Endometrial microvascular endothelial cells (primary cell): ENCODE results near the gene DNAJA3. TPM values are rescaled to one million over a fixed set of nuclear protein-coding genes. Genes with fewer than 3 reads are reported as not detected.

Experiments
- in situ Hi-C: cut with HindIII; loops from 2 replicates; pipeline ENCODE4 v1.10.0; 2017; ENCODE audit warnings: low sequenced_read_pairs, low pct_unique_long_range_greater_than_20kb; ENCODE audit errors: inconsistent ontology term
- total RNA-seq: library from RNA; depleted of rRNA; stranded (reverse); fragments of >200 nt; gene quantifications from one replicate; pipeline ENCODE4 v1.2.3, GENCODE V29; 2015; ENCODE audit errors: inconsistent ontology term

DNAJA3 gene
- 48.5 TPM for total RNA-seq

DNA sequence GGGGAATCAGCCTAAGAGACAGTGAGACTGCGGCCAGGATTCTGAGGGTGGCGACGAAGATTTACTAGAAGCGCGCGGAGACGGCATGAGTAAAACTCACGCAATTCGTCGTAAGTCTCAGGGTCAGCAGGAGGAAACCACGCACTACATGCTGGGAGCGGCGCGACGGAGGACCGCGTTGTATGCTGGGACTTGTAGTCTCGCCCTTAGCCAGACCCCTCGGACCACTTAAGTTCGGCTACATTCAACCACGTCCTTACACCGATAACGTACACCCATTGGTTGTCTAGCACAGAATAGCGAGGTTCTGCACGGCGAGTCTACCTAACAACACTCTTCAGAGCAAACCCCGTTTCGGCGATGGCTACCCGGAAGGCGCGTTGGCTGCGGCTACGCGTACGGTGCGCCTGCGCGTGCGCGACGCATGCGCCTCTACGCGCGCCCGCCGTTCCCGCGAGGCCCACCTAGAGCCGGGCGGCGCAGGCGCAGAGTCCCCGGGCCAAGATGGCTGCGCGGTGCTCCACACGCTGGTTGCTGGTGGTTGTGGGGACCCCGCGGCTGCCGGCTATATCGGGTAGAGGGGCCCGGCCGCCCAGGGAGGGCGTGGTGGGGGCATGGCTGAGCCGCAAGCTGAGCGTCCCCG lies at the start of gene DNAJA3:
Gene DNAJA3, plus strand, starts transcription at position 491 of the 643 bp plus-strand sequence. Its CDS starts 14 bp downstream, at position 505.
- in situ Hi-C loops: no loop called here

DNA sequence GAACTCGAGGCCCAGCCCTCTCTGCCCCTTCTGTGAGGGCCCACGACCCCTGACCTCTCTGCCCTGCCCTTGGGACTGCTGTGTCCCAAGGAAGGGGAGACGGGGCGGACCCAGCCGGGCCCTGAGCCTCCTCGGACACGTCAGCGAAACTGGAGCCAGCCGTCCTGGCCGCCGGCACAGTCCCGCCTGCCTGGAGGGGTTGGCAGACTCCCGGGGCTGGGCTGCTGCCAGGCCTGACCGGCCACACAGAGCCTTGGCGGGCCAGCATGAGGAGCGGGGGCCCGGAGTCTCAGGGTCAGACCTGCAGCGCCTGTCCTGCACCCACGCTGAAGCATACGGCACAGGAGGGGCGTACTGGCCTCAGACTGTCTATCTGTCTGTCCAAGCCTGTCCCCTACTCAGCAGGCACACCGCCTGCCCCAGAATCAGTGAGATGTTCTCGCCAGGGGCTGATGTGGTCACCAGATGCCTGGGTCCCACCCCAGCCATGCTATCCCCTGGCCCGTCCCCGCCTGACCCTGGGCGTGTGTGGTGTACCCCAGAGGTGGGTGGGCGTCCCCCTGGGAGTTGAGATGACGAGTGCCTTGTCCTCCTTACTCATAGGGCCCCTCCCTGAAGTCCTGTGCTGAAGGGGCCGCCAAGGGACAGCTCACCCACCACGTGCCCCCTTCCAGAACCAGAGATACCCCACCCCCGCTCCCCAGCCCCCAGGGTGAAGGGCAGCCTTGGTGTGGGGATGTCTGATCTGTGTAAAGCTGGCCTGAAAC lies 49.4 kb upstream of the DNAJA3 start:
- in situ Hi-C loops: no loop called here

DNA sequence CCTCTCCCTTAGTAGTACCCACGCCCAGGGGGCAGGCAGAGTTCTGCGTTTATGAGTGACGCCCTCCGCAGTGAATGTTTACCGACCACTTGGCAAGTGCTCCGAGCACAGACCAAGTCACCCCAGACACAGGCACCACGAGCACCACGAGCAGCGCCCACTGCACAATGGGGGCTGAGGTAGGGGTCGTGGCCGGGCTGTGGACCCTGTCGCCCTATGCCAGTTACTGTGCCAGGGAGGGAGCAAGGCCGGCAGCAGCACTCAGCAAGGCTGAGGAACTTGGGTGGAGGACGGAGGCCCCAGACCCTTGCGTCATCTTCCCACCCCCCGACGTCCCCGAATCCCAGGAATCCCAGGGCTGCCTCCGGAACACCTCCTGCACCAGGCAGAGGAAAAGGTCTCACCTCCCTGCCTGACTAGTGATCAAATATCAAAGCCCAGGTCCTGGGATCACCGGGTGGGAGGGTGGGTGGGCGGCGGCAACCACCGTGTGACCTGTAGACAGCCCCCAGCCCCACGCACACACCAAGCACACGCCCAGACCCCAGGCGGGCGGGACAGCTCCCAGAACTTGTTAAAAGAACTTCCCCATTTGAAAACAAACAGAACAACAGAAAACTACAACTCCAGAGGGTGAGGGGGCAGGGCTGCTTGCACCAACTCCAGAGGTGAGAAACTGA lies 48.6 kb upstream of the DNAJA3 start:
- in situ Hi-C loops: no loop called here

DNA sequence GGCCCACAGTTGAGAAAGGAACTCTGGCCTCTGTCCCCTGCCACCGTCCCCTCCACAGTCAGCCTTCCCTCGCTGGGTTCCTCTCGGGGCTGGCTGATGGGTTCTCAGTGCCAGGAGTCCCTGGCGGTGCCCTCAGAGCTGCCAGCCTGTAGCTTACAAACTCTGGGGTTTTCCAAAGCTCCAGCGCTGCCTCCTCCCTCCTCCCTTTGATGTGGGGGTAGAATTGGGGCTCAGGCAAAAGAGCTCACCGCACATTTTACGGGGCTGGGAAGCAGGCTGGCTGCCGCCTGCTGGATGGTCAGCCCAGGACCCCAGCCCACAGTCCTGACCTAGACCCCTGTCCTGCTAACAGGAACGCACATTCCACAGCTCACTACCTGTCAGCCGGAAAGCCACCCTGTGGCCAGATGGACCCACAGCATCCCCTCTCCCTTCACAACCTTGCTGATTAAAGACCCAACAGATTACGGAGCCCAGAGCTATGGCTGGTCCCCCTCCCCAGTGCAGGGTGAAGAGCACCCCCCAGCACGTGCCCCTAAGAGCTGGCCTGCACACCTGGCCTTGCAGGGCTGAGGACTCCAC lies 48.0 kb upstream of the DNAJA3 start:
- in situ Hi-C loops: no loop called here

DNA sequence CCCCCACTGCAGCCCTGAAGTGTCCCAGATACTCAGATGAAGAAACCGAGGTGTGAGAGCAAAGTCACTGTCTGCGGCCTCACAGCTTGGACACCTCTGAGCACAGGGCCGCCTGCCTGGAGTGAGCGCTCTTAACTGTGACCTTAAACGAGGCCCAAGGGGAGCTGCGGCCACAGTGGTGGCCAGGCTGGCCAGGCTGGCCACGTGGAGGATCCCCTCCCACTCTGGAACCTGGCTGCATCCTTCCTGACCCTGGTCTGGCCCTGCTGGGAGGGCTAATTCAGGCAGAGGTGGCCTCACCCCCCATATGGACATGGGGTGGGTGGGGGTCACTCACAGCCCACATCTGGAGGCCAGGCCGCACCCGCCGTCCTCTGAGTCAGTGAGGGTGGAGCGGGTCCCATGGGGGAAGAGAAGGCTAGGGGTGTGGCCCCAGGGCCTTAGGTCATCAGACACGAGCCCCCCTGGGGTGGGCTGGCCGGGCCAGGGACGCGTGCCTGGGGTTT lies 47.5 kb upstream of the DNAJA3 start:
- in situ Hi-C loops: no loop called here

DNA sequence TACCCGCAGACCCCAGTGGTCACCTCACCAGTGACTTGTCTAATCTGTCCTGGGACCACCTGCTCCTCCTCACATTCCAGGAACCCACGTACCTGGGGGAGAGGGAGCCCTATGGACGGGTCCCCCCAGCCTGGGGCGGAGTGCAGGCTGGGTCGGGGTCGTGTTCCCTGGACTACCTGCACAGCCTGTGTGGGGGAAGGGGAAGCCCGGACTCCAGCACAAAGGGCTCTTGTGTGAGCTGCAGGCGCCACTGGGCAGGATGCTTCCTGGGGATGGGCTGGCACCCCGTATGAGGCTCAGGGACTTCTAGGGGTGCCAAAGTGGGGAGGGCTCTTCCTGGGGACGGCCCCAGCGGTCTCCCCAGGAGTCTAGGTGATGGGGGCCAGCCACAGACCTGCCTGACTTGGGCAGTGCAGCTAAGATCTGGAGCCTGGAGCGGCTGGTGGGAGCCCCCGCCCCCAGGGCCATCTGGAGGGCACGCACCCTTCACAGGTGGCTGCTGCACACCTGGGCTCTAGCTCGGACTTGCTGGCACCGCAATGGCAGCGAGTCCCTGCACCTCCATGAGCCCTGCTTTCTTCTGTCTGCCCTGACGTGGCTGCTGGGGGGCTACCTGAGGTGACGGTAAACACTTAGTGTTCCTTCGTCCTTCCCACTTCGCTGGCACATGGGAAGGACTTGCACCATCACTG lies 46.5 kb upstream of the DNAJA3 start:
- in situ Hi-C loops: no loop called here

DNA sequence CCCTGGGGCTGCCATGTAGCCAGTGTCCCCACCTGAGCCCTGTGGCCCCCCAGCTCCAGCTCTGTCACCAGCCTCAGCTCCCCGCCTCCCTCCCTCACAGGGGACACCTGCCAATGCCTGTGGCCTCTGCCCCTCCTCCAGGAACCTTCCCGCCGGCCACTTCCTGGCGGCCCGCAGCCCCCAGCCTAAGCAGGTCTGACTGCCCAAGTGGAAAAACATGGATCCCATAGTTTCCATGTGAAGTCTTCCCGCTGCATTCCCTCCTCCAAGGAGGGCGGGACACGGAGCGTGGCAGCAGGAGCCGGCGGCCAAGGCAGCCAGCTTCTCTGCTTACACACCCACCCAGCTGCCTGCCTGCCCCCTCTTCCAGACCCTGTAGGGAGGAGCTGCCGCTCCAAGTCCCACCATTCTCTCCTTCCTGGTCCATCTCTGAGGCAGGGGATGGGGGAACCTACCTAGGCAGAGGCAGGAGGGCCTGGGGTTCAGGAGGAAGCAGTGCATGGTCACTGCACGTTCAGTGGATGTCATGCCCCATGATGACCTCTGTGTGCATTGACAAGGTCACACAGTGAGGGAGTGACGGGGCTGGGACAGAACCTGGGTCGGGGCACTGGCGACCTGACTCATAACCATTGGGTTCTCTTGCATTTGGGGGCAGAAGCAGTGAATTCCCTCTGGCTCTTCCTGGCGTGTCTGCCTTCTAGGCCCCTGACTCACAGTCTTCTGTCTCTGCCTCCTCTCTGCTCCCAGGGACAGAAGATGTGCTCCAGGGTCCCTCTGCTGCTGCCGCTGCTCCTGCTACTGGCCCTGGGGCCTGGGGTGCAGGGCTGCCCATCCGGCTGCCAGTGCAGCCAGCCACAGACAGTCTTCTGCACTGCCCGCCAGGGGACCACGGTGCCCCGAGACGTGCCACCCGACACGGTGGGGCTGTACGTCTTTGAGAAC lies 45.3 kb upstream of the DNAJA3 start:
- in situ Hi-C loops: no loop called here

DNA sequence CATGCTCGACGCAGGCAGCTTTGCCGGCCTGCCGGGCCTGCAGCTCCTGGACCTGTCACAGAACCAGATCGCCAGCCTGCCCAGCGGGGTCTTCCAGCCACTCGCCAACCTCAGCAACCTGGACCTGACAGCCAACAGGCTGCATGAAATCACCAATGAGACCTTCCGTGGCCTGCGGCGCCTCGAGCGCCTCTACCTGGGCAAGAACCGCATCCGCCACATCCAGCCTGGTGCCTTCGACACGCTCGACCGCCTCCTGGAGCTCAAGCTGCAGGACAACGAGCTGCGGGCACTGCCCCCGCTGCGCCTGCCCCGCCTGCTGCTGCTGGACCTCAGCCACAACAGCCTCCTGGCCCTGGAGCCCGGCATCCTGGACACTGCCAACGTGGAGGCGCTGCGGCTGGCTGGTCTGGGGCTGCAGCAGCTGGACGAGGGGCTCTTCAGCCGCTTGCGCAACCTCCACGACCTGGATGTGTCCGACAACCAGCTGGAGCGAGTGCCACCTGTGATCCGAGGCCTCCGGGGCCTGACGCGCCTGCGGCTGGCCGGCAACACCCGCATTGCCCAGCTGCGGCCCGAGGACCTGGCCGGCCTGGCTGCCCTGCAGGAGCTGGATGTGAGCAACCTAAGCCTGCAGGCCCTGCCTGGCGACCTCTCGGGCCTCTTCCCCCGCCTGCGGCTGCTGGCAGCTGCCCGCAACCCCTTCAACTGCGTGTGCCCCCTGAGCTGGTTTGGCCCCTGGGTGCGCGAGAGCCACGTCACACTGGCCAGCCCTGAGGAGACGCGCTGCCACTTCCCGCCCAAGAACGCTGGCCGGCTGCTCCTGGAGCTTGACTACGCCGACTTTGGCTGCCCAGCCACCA lies 44.4 kb upstream of the DNAJA3 start:
- in situ Hi-C loops: no loop called here

DNA sequence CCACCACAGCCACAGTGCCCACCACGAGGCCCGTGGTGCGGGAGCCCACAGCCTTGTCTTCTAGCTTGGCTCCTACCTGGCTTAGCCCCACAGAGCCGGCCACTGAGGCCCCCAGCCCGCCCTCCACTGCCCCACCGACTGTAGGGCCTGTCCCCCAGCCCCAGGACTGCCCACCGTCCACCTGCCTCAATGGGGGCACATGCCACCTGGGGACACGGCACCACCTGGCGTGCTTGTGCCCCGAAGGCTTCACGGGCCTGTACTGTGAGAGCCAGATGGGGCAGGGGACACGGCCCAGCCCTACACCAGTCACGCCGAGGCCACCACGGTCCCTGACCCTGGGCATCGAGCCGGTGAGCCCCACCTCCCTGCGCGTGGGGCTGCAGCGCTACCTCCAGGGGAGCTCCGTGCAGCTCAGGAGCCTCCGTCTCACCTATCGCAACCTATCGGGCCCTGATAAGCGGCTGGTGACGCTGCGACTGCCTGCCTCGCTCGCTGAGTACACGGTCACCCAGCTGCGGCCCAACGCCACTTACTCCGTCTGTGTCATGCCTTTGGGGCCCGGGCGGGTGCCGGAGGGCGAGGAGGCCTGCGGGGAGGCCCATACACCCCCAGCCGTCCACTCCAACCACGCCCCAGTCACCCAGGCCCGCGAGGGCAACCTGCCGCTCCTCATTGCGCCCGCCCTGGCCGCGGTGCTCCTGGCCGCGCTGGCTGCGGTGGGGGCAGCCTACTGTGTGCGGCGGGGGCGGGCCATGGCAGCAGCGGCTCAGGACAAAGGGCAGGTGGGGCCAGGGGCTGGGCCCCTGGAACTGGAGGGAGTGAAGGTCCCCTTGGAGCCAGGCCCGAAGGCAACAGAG lies 43.5 kb upstream of the DNAJA3 start:
- in situ Hi-C loops: no loop called here

DNA sequence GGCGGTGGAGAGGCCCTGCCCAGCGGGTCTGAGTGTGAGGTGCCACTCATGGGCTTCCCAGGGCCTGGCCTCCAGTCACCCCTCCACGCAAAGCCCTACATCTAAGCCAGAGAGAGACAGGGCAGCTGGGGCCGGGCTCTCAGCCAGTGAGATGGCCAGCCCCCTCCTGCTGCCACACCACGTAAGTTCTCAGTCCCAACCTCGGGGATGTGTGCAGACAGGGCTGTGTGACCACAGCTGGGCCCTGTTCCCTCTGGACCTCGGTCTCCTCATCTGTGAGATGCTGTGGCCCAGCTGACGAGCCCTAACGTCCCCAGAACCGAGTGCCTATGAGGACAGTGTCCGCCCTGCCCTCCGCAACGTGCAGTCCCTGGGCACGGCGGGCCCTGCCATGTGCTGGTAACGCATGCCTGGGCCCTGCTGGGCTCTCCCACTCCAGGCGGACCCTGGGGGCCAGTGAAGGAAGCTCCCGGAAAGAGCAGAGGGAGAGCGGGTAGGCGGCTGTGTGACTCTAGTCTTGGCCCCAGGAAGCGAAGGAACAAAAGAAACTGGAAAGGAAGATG lies 42.8 kb upstream of the DNAJA3 start:
- in situ Hi-C loops: no loop called here

DNA sequence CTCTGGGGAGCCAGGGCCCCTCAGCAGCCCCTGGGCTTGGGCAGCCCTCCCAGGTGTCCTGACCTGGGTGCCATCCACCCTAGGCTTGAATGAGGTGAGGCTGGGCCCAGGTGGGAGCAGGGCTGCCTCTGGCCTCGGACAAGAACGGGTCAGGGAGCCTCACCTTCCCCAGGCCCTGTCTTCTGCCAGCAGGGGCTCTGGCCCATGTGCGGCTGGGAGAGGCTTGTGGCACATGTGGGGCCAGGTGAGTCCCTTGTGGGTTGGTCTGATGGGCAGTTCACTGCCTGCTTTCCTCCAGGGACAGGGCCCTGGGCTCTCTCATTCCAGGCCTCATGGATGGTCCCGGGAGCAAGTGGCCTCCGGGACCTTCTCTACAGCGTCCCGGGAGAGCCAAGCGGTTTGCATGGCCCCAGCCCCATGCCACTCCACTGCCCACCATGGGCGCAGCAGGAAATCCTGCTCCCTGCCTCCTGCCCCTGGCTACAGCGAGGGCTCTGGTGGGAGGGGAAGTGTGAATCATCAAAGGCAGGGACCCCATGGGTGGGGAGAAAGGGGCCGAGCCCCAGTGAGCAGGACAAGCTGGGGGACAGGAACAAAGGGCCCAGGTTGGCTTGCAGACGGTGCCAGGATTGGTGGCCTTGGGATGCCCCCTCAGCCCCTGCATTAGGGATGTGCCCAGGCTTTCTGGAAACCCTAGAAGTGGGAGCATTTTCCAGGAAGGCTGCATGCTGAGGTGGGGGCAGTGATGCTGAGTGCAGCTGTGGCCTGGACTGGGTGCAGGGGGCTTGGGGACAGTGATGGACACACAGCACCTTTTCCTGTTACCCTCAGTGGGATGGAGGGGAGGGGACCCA lies 41.9 kb upstream of the DNAJA3 start:
- in situ Hi-C loops: no loop called here

DNA sequence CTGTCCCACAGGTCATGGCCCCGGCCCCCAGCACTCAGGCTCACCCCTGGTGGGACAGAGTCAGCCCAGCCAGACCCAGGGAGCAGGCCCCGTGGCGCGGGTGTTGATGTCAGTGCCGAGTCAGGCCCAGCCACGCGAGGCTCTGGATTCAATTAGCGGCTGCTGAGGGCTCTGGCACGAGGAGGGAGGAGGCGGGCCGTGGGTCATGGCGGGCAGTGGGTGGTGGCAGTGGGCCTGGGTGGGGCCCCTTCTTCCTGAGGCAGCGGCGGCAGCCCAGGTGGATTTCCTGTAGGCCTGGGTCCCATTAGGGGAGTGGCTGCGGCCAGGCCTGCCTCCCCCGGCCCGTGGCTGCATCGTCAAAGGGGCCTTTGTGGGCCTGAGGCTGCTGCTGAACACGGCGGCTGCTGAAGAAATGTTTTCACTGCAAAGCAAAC lies 41.1 kb upstream of the DNAJA3 start:
- in situ Hi-C loops: no loop called here

DNA sequence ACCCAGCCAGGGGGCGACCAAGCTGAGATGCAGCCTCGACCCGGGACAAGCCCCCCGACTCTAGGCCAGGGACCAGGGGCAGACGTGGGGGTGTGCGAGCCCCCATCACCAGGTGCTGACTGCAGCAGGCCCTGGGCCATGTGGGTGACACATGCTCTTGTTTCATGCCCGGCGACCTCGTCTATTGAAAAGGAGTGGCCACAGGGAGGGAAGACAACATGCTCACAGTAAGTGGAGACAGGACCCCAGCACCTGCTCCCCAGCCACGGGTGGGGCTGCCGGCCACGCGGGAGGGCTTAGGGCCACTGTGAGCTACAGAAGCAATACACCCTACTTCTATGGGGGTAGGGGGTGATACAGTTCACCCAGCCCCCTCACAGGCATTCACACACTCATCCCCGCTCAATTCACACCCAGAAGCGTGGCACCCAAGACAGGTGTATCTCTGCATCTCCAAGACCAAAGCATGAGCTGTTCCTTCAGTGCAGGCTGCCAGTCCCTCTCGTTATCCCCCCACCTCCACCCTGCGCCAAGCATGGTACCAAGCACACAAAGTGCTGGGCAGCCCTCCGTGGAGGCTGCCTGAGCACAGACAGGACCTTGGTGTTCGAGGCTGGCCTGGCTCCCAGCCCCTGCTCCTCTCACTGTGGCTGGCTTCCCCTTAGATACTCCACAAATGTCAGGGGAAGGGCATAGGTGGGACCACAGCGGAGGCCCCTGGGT lies 40.4 kb upstream of the DNAJA3 start:
- in situ Hi-C loops: no loop called here

DNA sequence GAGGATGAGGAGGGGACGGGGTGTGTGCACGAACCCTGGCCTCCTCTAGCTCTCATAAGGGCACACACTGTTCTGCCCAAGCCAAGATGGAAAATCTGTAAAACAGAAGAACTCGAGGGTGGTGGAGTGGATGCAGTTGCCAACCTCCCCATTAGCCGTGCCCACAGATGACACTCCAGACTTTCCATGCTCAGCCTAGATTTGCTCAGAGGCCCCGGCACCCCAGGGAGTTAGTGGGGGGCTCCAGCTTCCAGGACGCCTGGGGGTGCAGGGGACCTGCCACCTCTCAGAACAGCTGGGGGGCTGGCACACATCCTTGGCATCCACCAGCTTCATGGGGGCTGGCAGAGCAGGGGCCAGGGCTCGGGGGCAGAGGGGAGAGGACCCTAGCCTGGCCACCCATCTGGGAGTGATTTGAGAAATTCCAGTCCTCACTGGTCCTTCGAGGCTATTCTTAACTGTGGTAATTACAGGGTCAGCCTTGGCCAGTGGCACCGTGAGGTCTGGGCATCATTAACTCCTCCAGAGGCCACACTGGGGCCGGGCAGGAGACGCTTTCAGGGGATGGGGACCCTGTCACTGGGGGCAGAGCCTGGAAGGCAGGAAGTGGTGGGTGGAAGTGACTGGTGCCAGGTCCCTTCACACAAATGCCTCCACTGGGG lies 39.7 kb upstream of the DNAJA3 start:
- in situ Hi-C loops: no loop called here
